Parathyroid adenoma (tissue), 2 donors: Measurements from ENCODE around the gene HDAC2.
A peak's percentile ranks its signal among the peaks of the same experiment; 100 is the strongest.

Experiments
- H2AFZ ChIP-seq: fragments of 300-600 bp; sonication (generic); one replicate; pipeline ENCODE4 v1.7.0; 2017; ENCODE audit warnings: antibody characterized with exemption, mild to moderate bottlenecking
- H3K27ac ChIP-seq: fragments of 300-600 bp; sonication (generic); one replicate; pipeline ENCODE4 v1.7.0; 2017
- H3K27me3 ChIP-seq: fragments of 300-600 bp; sonication (generic); one replicate; pipeline ENCODE4 v1.7.0; 2017; ENCODE audit warnings: low read length; ENCODE audit not compliant: control insufficient read depth, insufficient read depth
- H3K36me3 ChIP-seq: fragments of 300-600 bp; sonication (generic); one replicate; pipeline ENCODE4 v1.7.0; 2017; ENCODE audit warnings: low read length; ENCODE audit not compliant: control insufficient read depth, insufficient read depth
- H3K4me1 ChIP-seq: fragments of 300-600 bp; sonication (generic); one replicate; pipeline ENCODE4 v1.7.0; 2017; ENCODE audit warnings: control low read depth
- H3K4me2 ChIP-seq: fragments of 300-600 bp; sonication (generic); one replicate; pipeline ENCODE4 v1.7.0; 2017; ENCODE audit warnings: low read length
- H3K4me3 ChIP-seq: fragments of 300-600 bp; sonication (generic); one replicate; pipeline ENCODE4 v1.7.0; 2017; ENCODE audit warnings: low read depth, low read length
- H3K79me2 ChIP-seq: fragments of 300-600 bp; sonication (generic); one replicate; pipeline ENCODE4 v1.7.0; 2017; ENCODE audit warnings: control low read depth
- H3K9ac ChIP-seq: fragments of 300-600 bp; sonication (generic); one replicate; pipeline ENCODE4 v1.7.0; 2017; ENCODE audit warnings: mild to moderate bottlenecking
- H3K9me3 ChIP-seq: fragments of 300-600 bp; sonication (generic); one replicate; pipeline ENCODE4 v1.7.0; 2017; ENCODE audit warnings: low read length; ENCODE audit not compliant: control insufficient read depth
- TF ChIP-seq, protein P1 (sequence below): fragments of 300-600 bp; sonication (generic); IDR thresholded peaks from one replicate; pipeline ENCODE4 v1.7.0; 2017; ENCODE audit warnings: antibody characterized with exemption, mild to moderate bottlenecking
- donor health status: primary hyperparathyroidism.

Gene HDAC2

DNA sequence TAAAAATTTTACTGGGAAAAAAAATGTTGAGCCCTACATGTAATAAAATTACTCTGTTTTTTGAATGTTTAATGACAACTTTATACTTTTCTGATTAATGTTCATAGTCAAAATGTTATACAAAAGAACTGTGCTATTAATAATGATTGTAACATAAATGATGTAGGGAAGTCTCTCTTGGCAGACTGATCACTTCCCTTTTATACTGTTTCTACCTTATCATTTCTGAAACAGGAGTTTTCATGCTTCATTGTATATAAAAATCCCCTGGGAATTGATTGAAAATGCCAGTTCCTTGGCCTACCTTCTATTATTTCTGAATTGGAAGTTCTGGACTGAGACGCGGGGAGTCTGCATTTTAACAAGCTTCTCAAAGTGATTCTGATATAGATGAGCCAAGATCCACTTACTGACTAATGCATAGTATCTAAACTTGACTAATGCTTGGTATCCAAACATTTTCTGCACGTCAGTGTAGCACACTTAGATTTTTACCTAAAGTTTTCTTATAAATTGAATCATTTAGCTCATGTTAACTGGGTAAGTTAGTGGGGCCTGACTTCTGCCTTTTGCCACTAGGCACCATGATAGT is 7.2 kb upstream of the HDAC2 start:
- Histone ChIP-seq H3K9ac (no peak overlapping the region), H3K27me3 (no peaks in the 10 kb centered on the region), H3K4me3 (no peak overlapping the region), H3K36me3 (no peaks in the 10 kb centered on the region), H3K4me1 (no peaks in the 10 kb centered on the region), H2AFZ (no peak overlapping the region), H3K4me2 (no peak overlapping the region), H3K79me2 (no peaks in the 10 kb centered on the region), H3K27ac (no peak overlapping the region), H3K9me3 (no peaks in the 10 kb centered on the region)
- TF ChIP-seq, protein P1, sequence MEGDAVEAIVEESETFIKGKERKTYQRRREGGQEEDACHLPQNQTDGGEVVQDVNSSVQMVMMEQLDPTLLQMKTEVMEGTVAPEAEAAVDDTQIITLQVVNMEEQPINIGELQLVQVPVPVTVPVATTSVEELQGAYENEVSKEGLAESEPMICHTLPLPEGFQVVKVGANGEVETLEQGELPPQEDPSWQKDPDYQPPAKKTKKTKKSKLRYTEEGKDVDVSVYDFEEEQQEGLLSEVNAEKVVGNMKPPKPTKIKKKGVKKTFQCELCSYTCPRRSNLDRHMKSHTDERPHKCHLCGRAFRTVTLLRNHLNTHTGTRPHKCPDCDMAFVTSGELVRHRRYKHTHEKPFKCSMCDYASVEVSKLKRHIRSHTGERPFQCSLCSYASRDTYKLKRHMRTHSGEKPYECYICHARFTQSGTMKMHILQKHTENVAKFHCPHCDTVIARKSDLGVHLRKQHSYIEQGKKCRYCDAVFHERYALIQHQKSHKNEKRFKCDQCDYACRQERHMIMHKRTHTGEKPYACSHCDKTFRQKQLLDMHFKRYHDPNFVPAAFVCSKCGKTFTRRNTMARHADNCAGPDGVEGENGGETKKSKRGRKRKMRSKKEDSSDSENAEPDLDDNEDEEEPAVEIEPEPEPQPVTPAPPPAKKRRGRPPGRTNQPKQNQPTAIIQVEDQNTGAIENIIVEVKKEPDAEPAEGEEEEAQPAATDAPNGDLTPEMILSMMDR = no peak

DNA sequence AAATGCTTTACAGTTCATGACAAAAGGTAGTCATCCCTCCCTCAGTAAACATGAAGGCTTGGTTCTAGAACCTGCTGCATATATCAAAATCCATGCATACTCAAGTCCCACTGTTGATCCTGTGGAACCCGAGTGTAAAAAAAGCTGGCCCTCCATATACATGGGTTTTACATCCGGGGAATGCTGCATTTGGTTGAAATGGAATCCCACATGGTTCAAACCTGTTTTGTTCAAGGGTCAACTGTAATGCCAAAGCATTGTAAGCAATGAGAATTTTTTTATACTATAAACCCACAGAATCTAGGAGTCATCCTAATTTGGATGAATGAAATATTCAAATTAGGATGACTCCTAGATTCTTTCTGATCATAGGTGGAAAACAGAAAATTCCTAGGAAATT is 5.9 kb upstream of the HDAC2 start:
- TF ChIP-seq, protein P1 = no peak

DNA sequence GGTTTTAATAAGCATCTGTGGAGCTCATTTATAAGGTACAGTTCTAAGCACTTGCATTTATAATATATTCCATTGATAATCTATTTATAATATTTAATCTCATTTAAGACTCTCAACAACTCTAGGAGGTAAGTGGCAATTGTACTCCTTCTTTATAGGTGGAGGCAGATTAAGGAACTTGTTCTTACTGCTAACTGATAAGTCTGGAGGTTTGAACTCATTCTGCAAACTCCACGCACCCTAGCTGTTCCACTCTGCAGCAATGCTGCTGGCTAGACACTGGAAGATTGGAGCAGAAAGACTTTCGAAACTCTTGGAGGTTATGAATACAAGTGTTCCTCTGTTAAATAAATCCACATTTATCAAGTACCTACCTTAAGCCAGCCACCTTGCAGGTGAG is 793 bp upstream of the HDAC2 start:
- TF ChIP-seq, protein P1 = no peak
- H3K9me3 ChIP-seq = no peaks in the 10 kb centered on the region
- H3K79me2 ChIP-seq = peaks cover 36% of the 10 kb centered on the region
- H3K4me2 ChIP-seq = peak overlapping the region; percentile 74
- H3K27ac ChIP-seq = no peak overlapping the region
- no peaks in the 10 kb centered on the region for H3K36me3 ChIP-seq
- H3K9ac ChIP-seq = no peak overlapping the region
- peak overlapping the region; percentile 99 for H3K4me3 ChIP-seq
- H3K4me1 ChIP-seq = peaks cover 11% of the 10 kb centered on the region
- H3K27me3 ChIP-seq = no peaks in the 10 kb centered on the region
- peak overlapping the region; percentile 90 for H2AFZ ChIP-seq

More for the DNA sequence above, 5.9 kb upstream of the HDAC2 start:
- Histone ChIP-seq H3K9me3 (no peaks in the 10 kb centered on the region), H3K4me3 (no peak overlapping the region), H3K27ac (no peak overlapping the region), H3K9ac (no peak overlapping the region), H3K79me2 (no peaks in the 10 kb centered on the region), H3K4me2 (no peak overlapping the region), H3K4me1 (no peaks in the 10 kb centered on the region), H3K27me3 (no peaks in the 10 kb centered on the region), H3K36me3 (no peaks in the 10 kb centered on the region), H2AFZ (no peak overlapping the region)

DNA sequence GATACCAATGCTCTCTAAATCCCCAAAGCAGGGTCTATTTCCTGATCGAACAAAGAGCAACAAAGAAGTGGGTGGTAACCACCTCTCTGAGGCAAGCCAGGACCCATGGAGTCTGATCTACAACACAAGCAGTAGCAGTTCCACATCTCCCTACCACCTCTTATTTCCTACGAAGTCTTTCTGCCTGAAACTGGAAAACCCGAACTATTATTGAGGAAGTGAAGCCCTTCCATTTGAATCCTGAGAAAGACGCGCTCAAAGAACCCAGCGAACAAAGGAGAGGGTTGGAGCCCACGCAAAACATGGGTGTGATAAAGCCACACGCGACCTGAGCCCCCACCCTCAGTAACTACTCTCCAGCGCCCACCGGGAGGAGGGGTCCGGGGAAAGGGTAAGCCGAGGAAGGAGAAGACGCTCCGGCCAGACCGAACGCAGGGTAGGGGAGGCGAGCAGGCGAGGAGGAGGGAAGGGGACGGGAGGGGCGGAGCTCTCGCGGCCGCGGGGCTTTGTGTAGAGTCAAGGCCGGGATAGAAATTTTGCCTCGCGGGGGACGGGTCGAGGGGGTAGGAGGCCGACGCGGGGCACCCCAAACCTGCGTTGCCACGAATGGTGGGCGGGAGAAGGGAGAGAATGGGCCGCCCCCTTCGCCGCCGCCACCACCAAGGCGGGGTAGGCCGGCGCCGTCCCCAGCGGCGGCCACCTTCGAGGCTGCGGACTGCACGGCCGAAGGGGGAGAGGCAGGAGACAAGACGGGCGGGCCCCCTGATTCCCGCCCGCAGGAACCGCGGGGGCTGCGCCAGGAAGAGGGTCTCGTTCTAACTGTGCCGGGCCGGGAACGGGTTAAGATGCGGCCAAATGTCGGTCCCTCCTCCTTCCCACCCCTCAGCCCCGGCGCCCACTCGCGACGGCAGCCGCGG is 802 bp downstream of the HDAC2 start:
- H3K36me3 ChIP-seq = no peaks in the 10 kb centered on the region
- peak overlapping the region; percentile 75 for H3K9ac ChIP-seq
- no peaks in the 10 kb centered on the region for H3K27me3 ChIP-seq
- peaks cover 11% of the 10 kb centered on the region for H3K4me1 ChIP-seq
- no peaks in the 10 kb centered on the region for H3K9me3 ChIP-seq
- peak overlapping the region; percentile 90 for H2AFZ ChIP-seq
- TF ChIP-seq, protein P1 = no peak
- peak overlapping the region; percentile 99 for H3K4me3 ChIP-seq
- peaks cover 39% of the 10 kb centered on the region for H3K79me2 ChIP-seq
- peak overlapping the region; percentile 83 for H3K27ac ChIP-seq
- peak overlapping the region; percentile 74 for H3K4me2 ChIP-seq
